Thyroid gland (tissue), 4 donors: ENCODE results near the gene SEL1L3. TPM values are rescaled to one million over a fixed set of nuclear protein-coding genes. Genes with fewer than 3 reads are reported as not detected.

Experiments
- DNase-seq, 2 donors: peaks; one replicate each; pipeline ENCODE4 v3.0.0-alpha.2; 2019
- H3K27ac ChIP-seq, 3 donors: fragments of 200-600 bp; sonication (generic); 1 replicate in 2 of 3; 2 replicates in 1 of 3; pipeline ENCODE4 v1.5.1; 2016 to 2019; ENCODE audit warnings: mild to moderate bottlenecking in 1 of 3, moderate library complexity in 1 of 3
- H3K27me3 ChIP-seq: fragments of 200-600 bp; sonication (generic); one replicate; pipeline ENCODE4 v1.5.1; 2019
- H3K36me3 ChIP-seq, 2 donors: fragments of 200-600 bp; sonication (generic); one replicate each; pipeline ENCODE4 v1.5.1; 2016 to 2019
- H3K4me1 ChIP-seq, 2 donors: fragments of 200-600 bp; sonication (generic); one replicate each; pipeline ENCODE4 v1.5.1; 2017 to 2019
- H3K4me3 ChIP-seq, 3 donors: fragments of 200-600 bp; sonication (generic); replicated peaks in 1 of 3; 1 replicate in 2 of 3; 2 replicates in 1 of 3; pipeline ENCODE4 v1.5.1; 2016; ENCODE audit warnings: mild to moderate bottlenecking in 1 of 3
- H3K9me3 ChIP-seq: fragments of 200-600 bp; sonication (generic); one replicate; pipeline ENCODE4 v1.5.1; 2017
- POLR2A ChIP-seq, 2 donors: fragments of 450-650 bp; IDR thresholded peaks; one replicate each; pipeline ENCODE4 v1.6.1; 2017; ENCODE audit warnings: antibody characterized with exemption in 2 of 2, mild to moderate bottlenecking in 2 of 2, moderate library complexity in 1 of 2
- WGBS, 2 donors: methylation state at CpG; one replicate each; pipeline ENCODE4 v1.1.5; 2017; 5-methylcytosine and 5-hydroxymethylcytosine counted together
- intact Hi-C: fragments of 100-400 bp; cut with DNase I; formaldehyde crosslinking; loops from one replicate; pipeline ENCODE4 v1.15.1; 2023
- small RNA-seq: library from RNA; depleted of rRNA; stranded (forward); fragments of <200 nt; gene quantifications from one replicate; pipeline ENCODE3, GENCODE V24; 2016
- total RNA-seq, 4 donors: library from RNA; depleted of rRNA; stranded (reverse); fragments of >200 nt; gene quantifications; one replicate each; pipeline ENCODE4 v1.2.3, GENCODE V29; 2016
- TF ChIP-seq, protein P1 (sequence below), 6 experiments: fragments of 200-600 bp in 3 of 6; fragments of 450-650 bp in 3 of 6; sonication (generic) in 3 of 6; IDR thresholded peaks; one replicate each; pipeline ENCODE4 v1.5.1; 2016 to 2019; ENCODE audit warnings: antibody characterized with exemption in 6 of 6, mild to moderate bottlenecking in 2 of 6, inconsistent platforms in 1 of 6, moderate library complexity in 1 of 6

The SEL1L3 gene
- total RNA-seq, 4 donors from 2014 or later, result 18.5 to 81.4 (median 32.4) TPM

DNA sequence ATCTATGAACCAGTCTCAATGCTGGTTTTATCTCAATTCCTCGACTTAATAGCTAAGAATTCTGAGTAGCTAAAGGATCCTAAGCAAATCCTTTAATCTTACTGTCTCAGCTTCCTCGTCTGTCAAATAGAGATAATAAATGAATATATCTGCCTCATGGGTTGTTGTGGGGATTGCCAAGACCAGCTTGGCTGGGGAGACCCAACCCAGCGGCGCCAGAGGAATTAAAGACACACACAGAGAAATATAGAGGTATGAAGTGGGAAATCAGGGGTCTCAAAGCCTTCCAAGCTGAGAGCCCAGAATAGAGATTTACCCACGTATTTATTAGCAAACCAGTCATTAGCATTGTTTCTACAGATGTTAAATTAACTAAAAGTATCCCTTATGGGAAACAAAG is 165.3 kb downstream of the SEL1L3 start:
- DNase-seq, result no peak
- H3K4me1 ChIP-seq, result no peaks in the 10 kb centered on the region
- H3K36me3 ChIP-seq, result no peaks in the 10 kb centered on the region
- intact Hi-C loops, result no loop called here
- TF ChIP-seq, protein P1, sequence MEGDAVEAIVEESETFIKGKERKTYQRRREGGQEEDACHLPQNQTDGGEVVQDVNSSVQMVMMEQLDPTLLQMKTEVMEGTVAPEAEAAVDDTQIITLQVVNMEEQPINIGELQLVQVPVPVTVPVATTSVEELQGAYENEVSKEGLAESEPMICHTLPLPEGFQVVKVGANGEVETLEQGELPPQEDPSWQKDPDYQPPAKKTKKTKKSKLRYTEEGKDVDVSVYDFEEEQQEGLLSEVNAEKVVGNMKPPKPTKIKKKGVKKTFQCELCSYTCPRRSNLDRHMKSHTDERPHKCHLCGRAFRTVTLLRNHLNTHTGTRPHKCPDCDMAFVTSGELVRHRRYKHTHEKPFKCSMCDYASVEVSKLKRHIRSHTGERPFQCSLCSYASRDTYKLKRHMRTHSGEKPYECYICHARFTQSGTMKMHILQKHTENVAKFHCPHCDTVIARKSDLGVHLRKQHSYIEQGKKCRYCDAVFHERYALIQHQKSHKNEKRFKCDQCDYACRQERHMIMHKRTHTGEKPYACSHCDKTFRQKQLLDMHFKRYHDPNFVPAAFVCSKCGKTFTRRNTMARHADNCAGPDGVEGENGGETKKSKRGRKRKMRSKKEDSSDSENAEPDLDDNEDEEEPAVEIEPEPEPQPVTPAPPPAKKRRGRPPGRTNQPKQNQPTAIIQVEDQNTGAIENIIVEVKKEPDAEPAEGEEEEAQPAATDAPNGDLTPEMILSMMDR (IDR thresholded peaks at IDR 0.05), result no peak
- no peak for TF ChIP-seq POLR2A (IDR thresholded peaks at IDR 0.05)
- no peaks in the 10 kb centered on the region for H3K9me3 ChIP-seq
- H3K27ac ChIP-seq, result no peak overlapping the region
- H3K4me3 ChIP-seq, result no peak overlapping the region
- no peaks in the 10 kb centered on the region for H3K27me3 ChIP-seq
- whole genome bisulfite sequencing, 2 donors, result 87 to 91% methylated on average over 5 of the region's 5 CpGs

Small RNA genes lying within 50 kb of the gene (small RNA-seq; reads per million reads assigned to genes)
- gene MTND4LP22, result not detected

Other genes with a start within 250 kb of the SEL1L3 start
- 10 to 100 TPM in 2 of 4 donors, 1 to 10 TPM in 2; 2.1 to 88.3 (median 7.6) TPM for gene SLC34A2, start 207.1 kb downstream of the SEL1L3 start, total RNA-seq
- gene SMIM20, start 51.2 kb upstream of the SEL1L3 start, total RNA-seq, result 10 to 100 TPM; 23.0 to 53.2 (median 34.6) TPM